Epidermal melanocyte (primary cell): ENCODE data around the gene ZCCHC24.
A peak's percentile ranks its signal among the peaks of the same experiment; 100 is the strongest.

Experiments used
- DNase-seq: peaks from one replicate; pipeline ENCODE4 v3.0.0; 2011; ENCODE audit warnings: low spot score; ENCODE audit not compliant: insufficient read length

Gene ZCCHC24

DNA sequence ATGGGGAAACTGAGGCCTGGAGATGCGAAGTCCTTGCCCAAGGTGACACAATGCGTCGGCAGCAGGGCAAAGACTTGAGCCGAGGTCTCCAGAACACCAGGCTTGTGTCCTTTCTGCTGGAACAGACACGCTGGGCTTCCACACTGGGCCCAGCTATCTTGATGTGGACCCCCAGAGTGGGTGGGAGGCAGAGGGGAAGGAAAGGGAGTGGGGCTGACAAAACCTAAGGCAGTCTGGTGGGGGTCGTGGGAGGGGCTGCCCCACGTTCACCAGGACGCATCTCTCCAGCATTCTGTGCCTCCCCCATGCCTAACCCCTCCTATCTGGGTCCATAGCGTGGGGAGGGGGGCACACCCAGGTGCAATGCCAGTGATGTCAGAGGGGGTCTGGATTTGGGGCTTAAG, 60.0 kb downstream of the ZCCHC24 start:
- no peak for DNase-seq

DNA sequence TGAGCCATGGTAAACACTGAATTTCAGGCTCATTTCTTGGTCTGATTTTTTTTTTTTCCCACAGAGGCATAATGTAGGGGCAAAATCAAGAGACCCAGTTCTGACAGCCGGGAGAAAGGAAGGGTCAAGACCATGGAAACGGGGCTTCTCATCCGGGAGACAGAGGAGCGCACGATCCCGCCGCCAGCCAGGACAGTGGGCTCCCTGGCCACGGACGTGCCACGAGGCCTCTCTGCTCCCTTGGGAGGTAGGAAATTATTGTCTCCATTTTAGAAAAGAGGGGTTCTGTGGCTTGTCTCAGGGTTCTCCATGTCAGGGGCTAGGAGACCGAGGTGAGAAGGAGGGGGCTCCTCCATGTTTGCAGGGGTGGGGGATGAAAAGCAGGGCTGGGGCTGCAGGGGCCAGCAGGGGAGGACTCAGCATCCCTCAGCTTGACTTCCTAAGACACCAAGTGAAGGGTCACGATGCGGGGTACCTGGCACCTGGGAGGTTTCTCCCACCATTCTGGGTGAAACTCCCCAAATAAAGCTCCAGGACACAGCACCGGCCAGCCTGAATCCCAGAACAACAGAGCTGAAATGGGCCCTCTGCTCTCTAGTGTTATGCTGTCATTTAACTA, 60.5 kb downstream of the ZCCHC24 start:
- DNase-seq: no peak

DNA sequence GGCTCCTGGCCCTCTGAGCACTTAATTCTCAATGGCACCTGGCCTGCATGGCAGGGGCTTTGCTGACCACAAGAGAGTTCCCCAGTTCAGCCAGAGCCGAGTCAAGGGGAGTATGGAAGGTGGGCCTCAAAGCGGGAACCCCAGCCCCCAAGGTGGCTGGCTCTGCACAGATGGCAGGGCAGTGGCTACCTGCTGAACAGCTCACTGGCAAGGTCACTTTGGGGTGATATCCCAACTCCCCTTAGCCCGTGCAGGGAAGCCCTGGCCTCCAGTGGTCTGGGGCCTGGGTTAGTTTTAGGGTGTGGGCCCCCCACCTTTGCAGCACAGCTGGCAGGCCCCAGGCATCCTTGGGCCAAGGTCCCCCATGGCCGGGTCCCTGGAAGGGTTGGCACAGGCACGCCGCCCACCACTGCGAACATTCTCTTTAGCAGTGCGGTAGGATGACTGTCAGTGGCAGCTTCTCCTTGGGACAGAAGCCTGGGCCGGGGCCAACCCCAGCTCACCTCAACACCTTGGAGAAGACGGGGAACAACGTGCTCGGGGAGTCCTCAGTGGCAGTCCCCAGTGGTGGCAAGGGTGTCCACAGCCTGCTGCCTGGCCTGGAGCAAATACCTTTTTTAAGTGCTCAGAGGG, 61.3 kb downstream of the ZCCHC24 start:
- DNase-seq: no peak

DNA sequence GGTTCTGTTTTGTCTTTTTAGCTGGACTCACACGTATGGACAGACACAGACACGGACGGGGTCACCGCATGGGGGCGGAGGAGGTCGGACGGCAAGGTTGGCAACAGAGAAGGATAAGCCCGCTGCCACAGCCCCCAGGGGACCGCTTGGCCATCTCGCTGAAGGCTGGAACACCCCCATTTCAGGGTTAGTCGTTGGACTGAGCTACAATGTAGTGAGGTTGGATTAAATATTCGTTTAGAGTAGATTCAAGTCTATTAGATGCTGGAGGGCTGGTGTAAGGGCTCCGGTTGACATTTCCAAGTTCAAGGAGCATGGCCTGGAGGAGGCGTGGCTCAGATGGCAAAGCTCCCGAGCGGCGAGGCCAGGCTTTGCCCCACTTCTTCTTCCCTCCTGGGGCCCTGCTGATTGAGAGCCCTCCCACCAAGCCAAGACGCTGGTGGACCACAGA, 62.9 kb downstream of the ZCCHC24 start:
- DNase-seq: no peak

DNA sequence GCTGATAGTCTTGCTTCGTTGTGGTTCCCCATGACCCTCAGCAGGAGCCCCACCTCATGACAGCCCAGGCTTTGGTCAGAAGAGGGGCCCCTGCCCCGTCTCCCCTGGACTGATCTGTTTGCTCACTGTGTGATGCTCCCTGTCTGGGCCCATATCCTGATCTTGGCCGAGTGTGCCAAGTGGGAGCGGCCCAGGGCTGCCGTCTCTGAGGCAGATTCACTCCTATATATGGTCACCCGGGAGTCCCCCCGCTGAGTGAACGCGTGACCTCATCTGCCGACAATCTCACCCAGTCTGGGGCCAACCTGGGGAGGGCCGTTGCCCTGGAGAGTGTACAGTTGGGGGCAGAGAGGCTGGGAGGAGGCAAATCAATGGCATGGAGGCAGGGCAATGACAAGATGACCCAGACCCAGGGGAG, 63.6 kb downstream of the ZCCHC24 start:
- DNase-seq: peak; percentile 59

DNA sequence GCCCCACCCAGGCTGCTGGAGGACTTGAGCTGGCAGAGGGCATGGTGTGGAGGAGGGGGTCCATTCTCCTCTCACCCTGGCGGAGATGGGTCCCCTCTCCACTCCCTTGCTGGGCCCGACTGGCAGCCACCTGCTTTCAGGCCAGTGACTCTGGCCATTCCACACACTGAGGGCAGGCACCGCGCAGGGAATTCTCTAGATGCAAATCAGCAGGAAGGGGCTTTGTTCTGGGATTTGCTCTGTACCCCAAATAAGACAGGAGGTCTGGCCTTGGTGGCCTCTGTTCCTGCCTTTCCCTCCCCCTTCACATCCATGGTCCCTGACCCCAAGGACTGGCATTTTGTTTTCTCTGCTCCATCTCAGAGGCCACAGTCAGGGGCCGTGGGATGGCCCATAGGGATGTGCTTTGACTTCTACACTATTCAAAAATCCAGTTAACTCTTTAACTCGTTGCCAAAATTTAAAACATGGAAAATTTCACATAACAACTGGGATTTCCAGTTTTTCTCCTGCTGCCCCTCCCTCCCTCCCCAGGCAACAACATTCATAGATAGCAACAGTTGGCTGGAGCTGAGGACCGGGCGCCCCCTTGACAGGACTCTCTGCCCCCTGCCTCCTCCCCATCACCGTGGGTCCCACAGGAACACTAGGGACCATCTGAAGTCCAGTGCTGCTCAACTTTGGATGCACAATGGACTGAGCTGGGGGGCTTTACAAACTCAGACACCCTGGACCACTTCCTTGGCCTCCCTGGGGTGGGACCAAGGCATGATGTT, 64.3 kb downstream of the ZCCHC24 start:
- DNase-seq: no peak

DNA sequence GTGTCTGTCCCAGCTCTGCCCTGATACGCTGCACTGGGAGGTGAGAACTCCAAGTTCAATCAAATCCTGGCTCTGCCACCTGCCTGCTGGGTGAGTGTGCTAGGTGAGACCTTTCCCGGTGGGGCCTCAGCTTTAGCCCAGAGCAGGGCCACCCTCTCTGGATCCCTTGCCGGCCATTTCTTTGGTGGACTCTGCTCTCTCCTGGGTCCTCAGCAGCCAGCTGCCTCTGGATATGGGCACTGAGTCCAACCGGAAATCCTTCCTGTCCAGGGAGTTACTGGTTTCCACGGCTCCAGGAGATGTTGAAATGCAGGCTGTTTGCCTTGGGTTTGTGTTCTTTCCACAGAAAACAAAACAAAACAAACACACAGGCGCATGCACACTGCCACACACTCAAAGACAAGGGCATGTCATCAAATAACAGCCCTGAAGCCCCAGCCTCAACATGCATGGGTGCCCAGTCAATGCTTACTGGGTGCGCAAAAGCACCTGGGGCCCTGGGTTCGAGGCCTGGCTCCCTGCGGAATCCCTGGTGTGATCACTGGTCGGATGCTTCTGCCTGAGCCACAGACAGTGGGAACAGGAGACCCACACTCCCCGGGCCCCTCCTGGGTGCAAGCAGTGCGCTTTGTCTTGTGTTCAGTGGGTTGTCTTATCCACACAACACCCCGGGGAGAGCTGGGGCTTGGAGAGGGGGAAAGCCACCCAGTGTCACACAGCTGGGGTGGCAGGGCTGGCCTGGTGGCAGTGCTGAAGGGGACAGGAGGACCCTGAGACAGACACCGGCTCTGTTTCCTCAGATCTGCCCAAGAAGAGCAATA, 65.1 kb downstream of the ZCCHC24 start:
- no peak for DNase-seq

DNA sequence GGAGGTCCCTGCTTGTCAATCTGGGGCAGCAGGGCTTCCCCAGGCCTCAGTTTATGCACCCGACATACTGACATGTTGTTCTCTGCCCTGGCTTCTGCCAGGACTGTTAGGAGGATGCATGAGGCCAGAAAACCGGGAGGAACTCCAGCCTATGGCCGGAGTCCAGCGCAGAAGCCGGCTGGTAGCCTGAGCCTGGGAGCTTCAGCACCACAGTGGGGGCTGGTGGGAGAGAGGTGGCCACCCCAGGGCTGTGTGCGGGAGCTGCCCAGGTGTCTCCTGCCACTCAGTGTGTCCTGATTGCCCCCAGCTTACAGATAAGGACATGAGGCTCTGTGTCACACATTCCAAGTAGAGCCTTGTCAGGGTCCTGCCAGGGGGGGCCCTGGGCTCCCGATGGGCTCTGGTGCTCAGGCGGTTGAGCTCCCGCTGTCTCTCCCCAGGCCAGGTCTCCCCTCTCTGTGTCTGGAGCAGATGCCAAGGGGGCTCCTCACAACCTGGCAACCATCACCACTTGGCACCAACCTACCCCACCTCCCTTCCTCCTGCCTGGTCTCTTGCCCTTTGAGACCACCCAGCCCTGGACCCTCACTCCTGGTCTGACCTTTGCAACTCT, 65.8 kb downstream of the ZCCHC24 start:
- no peak for DNase-seq

DNA sequence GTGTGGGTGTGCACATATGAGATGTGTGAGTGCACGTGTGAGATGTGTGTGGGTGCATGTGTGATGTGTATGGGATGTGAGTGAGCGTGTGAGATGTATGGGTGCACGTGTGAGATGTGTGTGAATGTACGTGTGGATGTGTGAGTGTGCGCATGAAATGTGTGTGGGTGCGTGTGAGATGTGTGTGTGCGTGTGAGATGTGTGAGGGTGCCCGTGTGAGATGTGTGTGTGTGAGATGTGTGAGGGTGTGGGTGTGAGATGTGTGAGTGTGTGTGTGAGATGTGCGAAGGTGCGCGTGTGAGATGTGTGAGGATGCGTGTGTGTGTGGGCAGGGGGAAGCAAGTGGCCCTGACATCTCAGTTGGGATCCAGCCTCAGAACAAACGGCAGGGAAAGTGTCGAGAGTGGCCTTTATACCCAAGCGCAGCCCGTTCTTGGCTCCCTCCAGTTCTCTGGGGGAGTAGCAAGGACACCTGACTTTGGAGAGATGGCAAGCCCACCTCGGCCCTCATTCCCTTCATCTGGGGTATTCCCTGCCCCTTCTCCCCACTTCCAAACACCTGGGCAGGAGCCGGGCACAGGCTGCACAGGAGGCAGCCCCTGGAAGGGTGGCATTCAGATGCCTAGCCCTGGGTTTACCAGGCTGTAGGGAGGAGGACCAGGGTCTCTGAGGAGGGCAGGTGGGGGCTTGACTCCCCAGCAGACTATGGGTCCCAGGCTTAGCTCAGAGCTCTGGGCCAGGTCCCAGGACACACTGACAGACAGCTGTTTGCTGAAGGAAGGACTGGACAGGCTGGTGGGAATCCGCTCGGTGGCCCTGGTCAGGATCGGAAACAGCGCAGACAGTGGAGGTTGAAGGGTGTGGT, 66.5 kb downstream of the ZCCHC24 start:
- DNase-seq: no peak

DNA sequence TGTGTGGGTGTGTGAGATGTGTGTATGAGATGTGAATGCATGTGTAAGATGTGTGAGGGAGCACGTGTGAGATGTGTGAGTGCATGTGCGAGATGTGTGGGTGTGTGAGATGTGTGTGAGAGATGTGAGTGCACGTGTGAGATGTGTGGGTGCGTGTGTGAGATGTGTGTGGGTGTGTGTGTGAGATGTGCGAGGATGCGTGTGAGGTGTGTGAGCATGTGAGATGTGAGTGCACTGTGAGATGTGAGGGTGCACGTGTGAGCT, 67.1 kb downstream of the ZCCHC24 start:
- DNase-seq: no peak

DNA sequence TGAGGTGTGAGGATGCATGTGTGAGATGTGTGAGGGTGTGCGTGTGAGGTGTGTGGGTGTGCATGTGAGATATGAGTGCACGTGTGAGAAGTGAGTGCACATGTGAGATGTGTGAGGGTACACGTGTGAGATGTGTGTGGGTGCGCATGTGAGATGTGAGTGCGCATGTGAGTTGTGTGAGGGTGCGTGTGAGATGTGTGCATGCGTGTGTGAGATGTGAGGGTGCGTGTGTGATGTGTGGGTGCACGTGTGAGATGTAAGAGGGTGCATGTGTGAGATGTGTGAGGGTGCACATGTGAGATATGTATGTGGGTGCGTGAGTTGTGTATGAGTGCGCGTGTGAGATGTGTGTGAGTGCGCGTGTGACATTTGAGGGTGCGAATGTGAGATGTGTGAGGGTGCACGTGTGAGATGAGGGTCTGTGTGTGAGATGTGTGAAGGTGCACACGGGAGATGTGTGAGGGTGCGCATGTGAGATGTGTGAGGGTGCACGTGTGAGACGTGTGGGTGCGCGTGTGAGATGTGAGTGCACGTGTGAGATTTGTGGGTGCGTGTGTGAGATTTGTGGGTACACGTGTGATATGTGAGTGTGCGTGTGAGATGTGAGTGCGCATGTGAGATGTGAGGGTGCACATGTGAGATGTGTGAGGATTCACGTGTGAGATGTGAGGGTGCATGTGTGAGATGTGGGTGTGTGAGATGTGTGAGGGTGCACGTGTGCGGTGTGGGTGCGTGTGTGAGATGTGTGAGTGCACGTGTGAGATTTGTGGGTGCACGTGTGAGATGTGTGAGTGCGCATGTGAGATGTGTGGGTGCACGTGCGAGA, 67.7 kb downstream of the ZCCHC24 start:
- DNase-seq: no peak

DNA sequence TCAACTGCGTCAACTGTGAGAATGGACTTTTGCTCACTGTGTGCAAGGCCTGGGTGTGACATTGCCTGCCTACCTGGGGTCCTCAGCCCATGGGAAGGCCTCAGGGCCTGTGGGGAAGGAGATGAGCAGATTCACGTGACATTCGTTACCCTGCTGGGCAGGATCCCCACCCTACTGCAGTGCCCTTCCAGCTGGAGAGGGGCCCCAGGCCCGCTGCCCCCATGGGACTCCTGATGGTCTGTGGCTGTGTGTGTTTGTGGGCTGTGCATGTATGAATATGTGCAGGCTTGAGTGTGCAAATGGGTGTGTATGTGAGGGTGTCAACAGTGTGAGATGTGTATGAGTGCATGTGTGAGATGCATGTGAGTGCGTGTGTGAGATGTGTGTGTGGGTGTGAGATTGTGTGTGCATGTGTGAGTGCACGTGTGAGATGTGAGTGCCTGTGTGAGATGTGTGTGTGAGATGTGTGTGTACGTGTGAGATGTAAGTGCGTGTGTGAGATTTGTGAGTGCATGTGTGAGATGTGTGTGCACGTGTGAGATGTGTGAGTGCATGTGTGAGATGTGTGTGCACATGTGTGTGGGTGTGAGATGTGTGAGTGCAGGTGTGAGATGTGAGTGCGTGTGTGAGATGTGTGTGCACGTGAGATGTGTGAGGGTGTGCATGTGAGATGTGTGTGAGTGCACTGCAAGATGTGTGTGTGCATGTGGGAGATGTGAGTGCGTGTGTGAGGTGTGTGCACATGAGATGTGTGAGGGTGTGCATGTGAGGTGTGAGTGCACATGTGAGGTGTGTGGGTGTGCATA, 68.5 kb downstream of the ZCCHC24 start:
- DNase-seq: no peak

DNA sequence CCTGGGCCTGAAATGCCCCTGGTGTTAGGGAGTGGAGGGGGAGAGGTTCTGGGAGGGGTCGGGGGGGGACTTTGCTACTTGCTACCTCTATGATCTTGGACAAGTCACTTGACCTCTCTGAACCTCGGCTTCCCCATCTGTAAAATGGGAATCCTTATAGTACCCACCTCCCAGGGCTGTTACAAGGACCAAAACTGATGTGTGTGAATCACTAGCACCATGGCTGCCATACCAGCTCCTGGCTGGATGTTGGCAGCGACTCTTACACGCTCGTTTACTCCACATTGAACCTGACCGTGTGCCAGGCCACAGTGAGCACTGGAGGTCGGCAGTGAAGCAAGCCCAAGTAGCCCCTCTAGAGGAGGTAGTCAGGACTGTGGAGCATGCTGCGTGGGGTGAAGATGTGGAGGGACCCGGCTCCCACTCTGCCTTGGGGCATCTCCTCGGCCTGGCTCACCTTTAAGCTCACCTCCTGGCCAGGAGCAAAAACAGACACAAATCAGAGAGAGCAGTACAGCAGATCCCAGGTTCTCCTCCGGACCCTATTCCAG, 69.3 kb downstream of the ZCCHC24 start:
- DNase-seq: no peak

DNA sequence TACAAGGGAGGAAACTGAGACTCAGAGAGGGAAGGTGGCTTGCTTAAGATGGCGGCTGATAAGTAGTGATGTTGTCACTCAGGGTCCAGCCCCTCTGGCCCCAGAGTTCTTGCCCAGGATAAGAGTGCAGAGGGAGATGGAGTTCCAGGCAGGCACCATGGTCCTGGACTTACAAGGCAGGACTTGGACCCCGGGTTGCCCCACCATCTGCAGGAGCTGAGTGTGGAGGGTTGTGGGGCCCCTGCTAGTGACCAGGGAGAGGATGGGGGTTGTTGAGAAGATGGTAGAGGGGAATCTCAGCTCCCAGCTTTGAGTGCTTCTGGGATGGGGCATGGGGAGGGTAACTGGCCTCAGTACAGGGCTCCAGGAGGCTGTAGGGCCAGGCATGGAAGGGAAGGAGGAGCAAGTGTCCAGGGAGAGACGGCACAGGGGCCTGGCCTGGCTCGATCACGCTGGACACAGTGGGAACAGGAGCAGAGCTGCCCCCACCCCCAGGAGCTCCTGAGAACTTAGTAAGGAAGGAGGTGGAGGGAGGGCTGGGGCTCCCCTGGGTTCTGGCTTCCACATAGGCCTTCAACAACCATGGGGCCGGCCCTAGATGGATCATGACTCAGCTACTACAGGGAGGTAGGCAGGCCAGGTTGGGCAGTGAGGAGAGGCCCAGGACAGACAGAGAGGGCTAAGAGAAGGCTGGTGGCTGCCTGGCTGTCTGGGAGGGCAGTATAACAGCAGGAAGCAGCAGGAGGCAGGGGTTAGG, 69.9 kb downstream of the ZCCHC24 start:
- no peak for DNase-seq

DNA sequence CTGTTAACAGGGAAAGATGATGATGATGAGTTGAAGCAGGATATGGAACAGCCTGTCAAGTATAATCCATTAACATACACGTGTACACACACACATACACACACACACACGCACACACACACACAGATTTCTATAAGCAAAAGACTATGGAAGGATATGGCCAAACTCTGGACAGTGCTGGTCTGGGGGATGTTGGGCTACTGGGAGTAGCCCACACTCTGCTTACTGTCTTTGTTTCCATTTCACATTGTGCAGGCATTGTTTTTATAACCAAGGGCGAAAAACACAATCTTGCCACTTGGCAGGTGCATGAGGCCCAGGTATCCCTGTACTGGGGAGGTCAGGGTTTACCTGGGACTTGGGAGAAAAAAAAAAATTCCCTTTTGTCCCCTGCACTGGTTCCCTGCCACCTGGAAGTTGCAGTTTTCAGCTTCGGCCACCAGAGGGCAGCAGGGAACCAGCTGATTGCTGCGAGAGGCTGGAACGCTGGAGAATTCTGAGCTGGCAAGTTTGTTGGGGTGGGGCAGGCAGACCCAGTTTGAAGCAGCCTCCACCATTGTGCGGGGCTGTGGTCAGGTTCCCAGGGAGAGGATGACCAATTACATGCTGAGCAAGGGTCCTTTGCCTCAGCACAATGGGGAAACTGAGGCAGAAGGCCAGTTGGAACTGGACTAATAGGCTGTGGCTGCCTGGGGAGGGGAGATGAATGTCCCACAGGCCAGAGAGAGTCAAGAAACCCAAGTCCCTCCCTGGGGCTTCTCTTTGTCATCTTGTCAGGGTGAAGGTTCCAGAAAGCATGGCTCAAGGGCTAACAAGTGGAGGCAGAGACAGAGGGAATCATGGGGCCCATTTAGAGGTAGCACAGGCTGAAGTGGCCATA, 70.9 kb downstream of the ZCCHC24 start:
- peak; percentile 82 for DNase-seq

DNA sequence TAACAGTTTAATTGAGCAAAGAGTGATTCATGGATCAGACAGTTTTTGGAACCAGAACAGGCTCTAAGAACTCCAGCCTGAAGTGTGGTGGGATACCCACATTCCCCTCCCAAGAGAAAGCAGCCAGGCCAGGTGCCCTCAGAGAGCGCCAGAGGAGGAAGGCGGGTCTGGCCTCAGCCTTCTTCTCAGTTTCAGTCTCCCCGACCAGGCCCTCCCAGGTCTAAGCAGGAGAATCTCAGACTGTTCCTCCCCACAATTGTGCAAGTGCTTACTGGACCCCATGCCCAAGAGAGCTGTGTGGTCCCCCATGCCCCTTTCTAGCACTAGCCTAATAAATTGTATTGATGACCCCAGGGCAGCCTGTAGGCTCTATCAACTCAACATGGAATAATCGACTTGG, 72.6 kb downstream of the ZCCHC24 start:
- no peak for DNase-seq
